SH-SY5Y (cell line): Measurements from ENCODE around the gene CFAP77.

Experiments
- GATA2 ChIP-seq: IDR thresholded peaks from 2 replicates; pipeline ENCODE4 v1.6.1; 2011; ENCODE audit warnings: mild to moderate bottlenecking, low read depth, low read length
- GATA3 ChIP-seq: IDR thresholded peaks from 2 replicates; pipeline ENCODE4 v1.6.1; 2011; ENCODE audit warnings: low read depth, mild to moderate bottlenecking, low read length, moderate library complexity

Gene CFAP77

DNA sequence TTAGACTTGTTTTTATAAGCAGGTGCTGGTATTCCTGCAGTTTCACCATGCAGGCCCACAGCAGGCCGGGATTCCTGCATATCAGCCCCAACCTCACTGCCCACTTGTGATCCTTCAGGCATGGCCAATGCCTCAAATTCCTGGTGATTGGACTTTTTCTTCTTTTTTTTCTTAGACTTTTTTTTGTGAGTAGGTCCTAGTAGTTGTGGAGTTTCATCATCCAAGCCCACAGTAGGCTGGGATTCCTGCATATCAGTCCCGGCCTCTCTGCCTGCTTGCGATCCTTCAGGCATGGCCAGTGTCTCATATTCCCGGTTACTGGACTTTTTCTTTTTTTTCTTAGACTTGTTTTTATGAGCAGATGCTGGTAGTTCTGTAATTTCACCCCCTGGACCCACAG, 8.2 kb upstream of the CFAP77 start:
- no peak for TF ChIP-seq GATA2
- TF ChIP-seq GATA3 = no peak

DNA sequence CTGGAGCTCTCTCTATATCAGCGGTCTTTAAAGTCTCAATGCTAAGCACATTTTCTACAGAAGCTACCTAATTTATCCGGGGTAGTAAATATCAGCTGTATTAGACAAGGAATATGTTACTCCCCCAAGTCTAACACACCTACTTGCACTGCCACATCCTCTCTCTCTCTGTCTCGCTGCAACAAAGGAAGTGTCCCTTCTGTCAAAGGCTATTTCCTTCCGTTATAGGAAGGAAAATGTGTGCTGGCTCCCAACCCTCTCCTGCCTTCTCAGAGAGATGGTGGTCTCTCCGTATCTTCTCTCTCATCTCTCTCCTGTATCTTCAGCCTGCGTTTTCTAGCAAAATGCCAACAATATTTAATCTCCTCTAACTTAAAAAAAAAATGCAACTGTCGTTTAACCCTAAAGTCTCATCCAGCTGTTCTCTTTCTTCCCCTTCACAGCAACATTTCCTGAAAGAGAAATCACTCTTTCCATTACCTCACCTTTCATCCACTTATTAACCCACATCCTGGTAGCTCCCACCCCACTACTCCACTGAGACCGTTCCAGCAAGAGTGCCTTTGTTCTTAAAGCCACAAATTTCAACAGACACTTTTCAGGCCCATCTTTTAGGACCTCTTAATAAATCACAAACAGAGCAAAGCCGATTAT, 5.7 kb upstream of the CFAP77 start:
- TF ChIP-seq GATA3 = no peak
- TF ChIP-seq GATA2 = no peak

DNA sequence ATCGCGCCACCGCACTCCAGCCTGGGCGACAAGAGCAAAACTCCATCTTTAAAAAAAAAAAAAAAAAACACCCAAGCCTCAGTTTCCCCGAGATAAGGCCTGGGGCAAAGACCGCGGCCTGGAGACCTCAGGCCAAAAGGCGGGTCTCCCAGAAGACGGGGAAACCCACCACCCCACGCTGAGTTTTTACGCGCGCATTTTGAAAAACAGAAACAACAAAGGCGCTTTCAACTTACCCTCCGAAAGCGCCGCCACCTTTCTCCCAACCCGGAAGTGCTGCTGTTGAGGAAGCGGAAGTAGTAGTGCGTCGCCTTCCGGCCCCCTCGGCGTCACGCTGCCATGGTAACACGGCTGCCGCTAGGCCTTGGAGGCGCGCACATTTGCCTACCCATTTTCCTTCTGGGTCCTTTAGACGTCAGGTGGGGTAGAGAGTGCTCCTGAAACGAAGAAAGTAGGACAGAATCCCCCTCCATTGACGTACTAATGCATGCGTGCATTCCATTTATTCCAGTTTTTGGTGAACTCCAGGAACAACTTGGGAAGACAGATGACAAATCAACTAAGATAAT, 3.4 kb upstream of the CFAP77 start, which contains the start of gene TTF1:
TSS of gene TTF1 (minus strand) at position 287 of the 569 bp plus-strand sequence. CDS start 4,019 bp downstream, outside the sequence.
- no peak for TF ChIP-seq GATA3
- TF ChIP-seq GATA2 = no peak

DNA sequence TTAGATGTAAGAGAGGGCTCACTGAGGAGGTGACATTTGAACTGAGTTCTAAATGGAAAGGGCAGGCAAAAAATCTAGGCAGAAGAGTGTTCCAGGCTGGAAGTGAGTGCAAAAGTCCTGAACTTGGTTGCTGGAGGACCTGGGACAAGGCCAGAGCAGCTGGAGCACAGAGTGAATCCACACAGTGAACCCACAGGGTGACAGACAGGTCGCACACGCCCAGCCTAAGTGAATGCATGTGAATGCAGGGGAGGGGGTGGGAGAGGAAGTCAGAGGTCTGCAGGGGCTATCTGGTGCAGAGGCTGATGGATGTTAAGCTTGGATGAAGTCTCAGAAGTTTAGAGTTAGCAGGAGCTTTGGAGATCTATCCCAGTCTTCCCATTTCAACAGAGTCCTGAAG, 2.8 kb upstream of the CFAP77 start:
- TF ChIP-seq GATA3 (no peak), GATA2 (no peak)

DNA sequence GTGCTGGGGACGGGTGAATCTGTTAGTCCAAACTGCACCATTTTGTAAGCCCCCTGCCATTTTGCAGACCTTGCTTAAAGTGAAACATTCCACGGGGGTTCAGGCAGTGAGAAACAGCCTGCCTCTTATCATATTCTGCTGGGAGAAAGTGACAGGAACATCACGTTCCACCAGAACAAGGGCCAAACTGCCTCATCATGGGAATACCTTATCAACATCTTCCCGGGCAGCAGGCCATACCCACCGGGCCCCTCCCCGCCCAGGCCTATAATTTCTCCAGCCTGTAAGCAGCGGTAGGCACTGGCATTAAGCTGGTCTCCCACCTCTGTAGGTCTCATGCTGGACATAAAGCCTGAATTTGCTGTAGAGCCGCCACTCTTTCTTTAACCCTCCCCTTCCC, 1.5 kb upstream of the CFAP77 start:
- TF ChIP-seq GATA3 (no peak), GATA2 (no peak)

DNA sequence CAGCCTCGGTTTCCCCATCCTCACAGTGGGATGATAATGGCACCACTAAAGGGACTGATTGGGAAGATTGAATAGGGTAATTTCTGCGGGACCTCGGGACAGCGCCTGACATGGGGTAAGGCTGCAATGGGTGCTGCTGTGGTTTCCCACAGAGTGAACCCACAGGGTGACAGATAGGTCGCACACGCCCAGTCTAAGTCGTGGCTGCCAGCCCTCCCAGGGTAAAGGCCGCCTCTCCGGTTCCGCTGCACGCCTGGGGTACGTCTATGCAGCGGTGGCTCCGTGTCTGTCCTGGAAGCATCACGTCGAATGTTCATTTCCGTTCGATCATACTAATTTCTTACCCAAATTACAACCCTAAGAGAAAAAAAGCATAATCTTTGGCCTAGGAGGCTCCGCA, 631 bp downstream of the CFAP77 start:
- TF ChIP-seq GATA2 (no peak), GATA3 (no peak)

DNA sequence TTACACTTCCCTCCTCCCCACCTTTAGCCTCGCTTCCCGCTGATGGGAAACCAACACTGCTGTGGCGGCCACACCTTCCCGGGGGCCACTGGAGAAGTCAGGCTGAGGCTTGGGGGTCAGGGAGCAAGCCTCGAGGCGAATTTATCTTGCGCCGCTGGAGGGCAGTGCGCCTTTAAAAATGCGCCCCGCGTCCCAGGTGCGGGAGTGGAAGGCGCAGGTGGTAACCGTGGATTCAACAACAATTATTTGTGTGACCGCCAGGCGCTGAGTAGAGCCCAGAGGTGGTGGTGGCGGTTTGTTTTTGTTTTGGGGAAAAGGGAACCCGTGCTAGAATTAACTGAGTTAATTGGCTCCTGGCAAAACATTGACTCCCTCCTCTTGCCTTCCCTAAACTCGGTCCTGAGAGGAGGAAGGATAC, 1.1 kb downstream of the CFAP77 start:
- TF ChIP-seq GATA2 (no peak), GATA3 (no peak)

DNA sequence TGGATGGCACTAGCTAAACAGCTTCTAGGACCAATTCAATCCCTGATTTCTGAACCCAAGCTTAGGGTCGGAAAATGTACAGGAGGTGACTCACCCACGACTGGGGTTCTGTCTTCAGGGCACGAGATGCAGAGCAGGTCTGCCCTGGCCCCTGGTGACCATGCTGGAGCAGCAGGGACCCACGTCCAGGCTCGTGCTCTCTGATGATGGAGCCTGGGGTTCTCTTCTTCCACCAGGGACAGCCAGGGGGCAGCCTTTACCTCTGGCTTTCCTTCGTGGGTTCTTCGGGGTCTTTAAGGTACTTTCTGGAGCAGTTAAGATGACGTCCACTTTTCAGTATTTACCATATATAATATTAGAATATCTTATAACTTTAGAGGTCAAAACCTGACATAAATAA, 2.1 kb downstream of the CFAP77 start:
- TF ChIP-seq GATA3 (no peak), GATA2 (no peak)

DNA sequence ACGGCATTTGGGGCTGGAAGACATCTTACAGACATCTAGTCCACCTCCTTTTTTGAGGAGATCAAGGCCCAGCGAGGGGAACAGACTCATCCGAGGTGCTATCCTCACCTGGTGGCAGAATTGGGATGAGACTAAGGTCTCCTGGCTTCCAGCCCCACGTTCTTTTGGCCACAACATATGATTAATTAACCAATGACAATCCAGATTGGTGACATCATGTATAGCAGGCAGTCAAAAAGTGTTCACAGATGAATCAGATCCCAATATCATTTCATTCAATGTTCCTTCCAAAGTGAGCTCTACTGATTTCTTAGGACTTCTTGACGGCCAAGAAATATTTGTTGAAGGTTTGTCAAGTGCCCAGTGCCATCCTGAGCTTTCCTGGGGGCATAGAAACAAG, 3.9 kb downstream of the CFAP77 start:
- no peak for TF ChIP-seq GATA2
- no peak for TF ChIP-seq GATA3

DNA sequence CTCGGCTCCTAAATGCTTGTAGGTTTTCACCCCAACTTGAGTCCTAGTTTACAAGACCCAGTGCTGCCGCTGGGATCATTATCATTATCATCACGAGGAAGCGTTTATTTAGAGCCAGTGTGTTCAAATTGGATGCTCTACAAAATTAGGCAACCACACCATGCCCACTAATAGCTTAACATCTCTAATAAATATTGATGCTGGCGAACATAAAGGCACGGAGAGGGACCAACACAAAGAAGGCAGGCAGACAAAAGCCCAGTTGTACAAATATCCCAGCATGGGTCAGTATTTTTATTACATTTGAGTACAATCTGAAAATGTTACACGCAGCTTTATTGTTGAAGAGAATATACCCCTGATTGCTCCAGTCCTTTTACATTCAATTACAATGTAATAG, 4.7 kb downstream of the CFAP77 start:
- TF ChIP-seq GATA2 (no peak), GATA3 (no peak)

DNA sequence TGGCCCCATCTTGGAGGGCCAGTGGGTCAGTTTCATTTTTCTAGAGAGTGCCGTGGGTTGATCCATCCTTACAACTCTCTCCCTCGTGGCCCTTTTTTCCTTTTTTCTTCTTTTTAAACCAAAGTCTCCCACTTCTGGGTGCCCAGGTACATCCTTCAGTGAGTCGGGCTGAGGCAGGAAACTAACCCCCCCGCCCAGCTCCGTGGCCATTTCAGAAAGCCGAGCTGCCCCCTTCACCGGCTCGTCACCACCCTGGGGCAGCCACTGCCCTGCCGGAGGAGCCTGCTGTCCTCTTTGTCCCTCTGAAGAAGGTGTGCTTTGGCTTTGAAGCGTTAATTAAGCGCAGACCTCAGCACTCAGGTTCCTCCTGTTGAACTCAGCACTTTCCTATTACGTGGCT, 5.2 kb downstream of the CFAP77 start:
- no peak for TF ChIP-seq GATA3
- TF ChIP-seq GATA2 = no peak

DNA sequence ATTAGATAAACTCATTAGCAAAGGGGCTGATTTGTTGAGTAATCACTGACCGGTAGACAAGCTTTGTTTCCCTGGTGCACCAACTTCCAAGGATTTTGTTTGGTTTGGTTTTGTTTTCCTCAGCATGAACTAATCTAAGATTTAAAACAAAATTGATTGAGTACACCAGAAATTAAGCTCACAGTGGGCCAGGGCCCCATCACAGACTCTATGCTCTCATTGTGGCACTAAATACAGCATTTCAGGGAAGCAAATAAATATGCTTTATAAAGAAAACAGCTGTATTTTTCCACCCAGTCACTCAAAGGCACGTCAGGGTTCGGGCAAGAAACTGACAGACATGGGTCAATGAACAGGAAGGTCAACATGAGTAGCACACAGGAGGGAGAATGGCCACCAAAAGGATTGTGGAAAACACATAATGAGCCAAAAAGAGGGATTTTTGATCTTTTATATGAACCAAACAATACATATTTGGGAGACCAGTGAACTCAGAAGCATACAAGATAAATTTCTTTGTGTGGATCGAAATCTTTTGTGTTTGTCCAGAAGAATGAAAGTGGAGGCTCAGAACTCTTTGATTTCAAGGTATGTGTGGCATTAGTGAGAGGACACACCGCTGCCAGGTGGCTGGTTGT, 8.8 kb downstream of the CFAP77 start:
- no peak for TF ChIP-seq GATA2
- no peak for TF ChIP-seq GATA3

DNA sequence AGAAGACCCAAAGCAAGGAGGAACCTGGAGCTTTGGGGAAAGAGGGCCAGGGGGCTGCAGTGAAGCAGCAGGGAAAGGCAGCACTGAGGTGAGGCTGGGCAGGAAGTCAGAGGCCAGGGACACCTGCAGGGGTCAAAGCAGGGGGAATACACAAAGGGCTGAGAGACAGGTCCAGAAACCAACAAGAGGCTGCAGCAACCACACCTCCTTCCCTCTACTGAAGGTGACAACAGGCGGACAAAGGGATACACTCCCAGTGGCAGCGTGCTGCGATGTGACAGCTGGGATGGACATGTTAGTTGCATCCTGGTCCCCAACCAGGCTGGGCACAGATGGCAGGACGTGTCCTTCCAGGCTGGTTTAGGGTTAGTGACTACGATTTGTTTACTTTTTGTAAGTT, 12.6 kb downstream of the CFAP77 start:
- TF ChIP-seq GATA2 = no peak
- TF ChIP-seq GATA3 = no peak

DNA sequence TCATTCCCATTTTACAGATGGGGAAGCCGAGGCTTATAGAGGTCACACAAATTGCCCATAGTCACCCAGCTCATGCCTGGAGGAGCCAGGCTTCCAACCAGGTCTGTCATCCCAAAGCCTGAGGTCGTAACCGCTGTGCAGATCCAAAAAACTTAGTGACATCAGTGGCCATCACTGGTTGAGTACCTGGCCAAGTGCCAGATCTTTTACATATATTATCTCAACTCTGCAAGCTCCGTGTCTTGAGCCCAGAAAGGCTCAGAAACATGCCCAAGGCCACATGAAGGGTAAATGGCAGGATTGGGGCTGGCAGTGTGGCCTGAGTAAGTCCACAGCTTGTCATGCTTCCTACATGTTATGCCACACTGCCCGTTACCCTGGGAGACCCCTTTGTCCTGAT, 13.5 kb downstream of the CFAP77 start:
- TF ChIP-seq GATA2 (no peak), GATA3 (no peak)
